22Rv1 (cell line): Measurements from ENCODE around the gene JAKMIP1.

Experiments used
- H3K27ac ChIP-seq: fragments of 450-650 bp; 2 replicates; pipeline ENCODE4 v1.5.1; 2017
- ZFX ChIP-seq: fragments of 450-650 bp; IDR thresholded peaks from 2 replicates; pipeline ENCODE4 v1.6.1; 2017; ENCODE audit warnings: antibody characterized with exemption, borderline replicate concordance
- TF ChIP-seq, protein P1 (sequence below): fragments of 450-650 bp; IDR thresholded peaks from 2 replicates; pipeline ENCODE4 v1.5.1; 2017; ENCODE audit warnings: mild to moderate bottlenecking

The JAKMIP1 gene

DNA sequence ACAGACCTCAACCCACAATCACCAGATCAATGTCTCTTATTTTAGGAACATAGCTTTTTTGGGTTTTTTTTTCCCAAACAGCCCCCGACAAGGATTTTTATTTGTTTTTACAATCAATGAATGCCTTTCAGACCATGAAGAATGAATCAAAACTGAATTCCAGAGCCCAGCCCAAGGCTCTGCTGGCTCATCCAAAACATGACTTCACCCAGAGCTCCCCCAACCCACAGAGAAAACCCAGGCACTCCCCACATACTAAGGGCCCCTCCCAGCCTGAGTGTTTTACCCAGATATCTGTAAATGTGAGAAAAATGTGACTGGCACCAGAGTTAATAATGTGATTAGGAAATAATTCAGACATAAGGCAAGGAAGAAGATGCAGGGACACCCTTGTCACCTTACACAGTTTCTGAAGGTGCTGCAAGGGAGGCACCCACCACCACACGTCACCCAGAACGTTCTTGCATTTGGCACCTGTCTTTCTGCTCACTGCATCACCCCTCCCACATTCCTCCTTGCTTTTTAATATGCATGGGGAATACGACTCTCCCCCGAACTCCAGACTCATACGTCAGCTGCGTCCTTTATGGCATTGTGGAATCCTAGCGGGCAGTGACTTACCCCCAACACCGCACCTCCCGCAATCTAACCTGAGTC, 134.3 kb downstream of the JAKMIP1 start:
- no peak overlapping the region for H3K27ac ChIP-seq
- no peak for TF ChIP-seq ZFX
- TF ChIP-seq, protein P1, sequence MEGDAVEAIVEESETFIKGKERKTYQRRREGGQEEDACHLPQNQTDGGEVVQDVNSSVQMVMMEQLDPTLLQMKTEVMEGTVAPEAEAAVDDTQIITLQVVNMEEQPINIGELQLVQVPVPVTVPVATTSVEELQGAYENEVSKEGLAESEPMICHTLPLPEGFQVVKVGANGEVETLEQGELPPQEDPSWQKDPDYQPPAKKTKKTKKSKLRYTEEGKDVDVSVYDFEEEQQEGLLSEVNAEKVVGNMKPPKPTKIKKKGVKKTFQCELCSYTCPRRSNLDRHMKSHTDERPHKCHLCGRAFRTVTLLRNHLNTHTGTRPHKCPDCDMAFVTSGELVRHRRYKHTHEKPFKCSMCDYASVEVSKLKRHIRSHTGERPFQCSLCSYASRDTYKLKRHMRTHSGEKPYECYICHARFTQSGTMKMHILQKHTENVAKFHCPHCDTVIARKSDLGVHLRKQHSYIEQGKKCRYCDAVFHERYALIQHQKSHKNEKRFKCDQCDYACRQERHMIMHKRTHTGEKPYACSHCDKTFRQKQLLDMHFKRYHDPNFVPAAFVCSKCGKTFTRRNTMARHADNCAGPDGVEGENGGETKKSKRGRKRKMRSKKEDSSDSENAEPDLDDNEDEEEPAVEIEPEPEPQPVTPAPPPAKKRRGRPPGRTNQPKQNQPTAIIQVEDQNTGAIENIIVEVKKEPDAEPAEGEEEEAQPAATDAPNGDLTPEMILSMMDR: no peak

DNA sequence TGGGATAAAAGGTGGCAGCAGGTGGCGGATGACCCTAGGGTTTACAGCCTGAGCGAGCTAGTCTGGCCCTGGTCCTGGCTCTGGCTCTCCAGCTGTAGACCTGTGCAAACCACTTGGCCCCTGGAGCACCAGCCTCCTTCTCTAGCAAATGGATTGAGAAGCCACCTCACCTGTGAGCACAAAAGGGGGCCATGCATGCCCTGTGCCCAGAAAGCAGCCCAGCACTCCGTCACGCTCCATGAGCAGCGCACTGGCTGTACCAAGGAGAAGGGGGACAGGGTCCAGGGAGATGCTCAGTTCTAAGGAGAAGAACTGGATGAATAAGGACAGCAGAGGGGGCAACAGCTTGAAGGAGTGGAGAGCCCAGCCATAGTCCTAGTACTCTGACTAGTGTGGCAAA, 135.2 kb downstream of the JAKMIP1 start:
- no peak for TF ChIP-seq ZFX
- TF ChIP-seq, protein P1: no peak
- no peak overlapping the region for H3K27ac ChIP-seq

DNA sequence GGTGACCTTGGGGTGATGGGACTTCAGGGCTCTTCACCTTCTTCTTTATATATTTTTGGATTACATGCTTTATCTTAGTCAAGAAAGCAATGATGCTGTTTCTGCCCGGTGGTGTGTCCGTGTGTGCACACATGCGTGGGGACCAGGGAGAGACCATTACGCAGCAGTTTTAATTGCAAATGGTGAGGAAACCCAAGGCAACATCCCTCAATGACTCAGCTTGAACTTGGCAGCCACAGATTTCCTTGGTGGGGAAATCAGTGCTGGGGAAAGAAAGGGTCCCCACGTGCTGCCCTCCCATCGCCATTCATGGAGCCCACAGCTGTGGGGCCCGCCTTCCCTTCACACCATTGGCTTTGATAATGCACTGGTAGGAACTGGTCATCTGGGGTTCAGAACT, 136.0 kb downstream of the JAKMIP1 start:
- TF ChIP-seq ZFX: no peak
- TF ChIP-seq, protein P1: no peak
- no peak overlapping the region for H3K27ac ChIP-seq

DNA sequence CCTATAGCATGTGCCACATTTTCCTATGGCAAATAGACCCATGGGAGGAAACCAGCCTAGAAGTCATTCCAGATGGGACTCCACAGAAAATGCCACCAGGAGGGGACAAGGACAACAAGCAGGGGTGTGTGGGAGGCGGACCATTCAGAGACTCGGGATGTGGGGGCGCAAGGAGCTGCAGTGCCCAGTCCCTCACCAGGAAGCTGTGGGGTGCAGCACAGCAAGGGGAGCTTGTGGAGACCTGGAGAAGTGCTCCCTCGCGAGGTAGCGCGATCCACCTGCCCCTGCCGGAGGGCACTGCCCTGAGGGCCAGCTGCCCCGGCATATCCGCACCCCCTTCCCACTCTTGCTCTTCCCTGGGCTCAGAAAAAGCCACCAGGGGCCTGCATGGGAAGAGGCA, 136.7 kb downstream of the JAKMIP1 start:
- no peak overlapping the region for H3K27ac ChIP-seq
- TF ChIP-seq, protein P1: no peak
- no peak for TF ChIP-seq ZFX

DNA sequence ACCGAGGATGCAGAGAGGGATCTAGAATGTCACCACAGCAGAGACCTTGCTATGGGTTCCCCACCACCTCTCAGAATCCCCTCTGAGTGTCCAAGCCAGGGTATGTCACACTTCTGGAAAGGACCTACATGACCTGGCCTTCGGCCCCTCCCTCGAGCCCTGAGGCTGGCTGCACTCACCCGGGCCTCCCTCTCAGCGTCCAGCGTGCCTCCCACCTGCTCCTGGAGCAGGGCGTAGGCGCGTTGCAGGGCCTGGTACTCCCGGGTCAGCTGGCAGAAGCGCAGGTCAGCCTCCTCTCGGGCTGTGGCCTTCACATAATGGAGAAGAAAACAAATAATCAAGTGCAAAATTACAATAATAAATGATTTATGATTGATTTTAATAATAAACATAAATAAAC, 138.2 kb downstream of the JAKMIP1 start:
- TF ChIP-seq ZFX: no peak
- TF ChIP-seq, protein P1: no peak
- H3K27ac ChIP-seq: no peak overlapping the region

DNA sequence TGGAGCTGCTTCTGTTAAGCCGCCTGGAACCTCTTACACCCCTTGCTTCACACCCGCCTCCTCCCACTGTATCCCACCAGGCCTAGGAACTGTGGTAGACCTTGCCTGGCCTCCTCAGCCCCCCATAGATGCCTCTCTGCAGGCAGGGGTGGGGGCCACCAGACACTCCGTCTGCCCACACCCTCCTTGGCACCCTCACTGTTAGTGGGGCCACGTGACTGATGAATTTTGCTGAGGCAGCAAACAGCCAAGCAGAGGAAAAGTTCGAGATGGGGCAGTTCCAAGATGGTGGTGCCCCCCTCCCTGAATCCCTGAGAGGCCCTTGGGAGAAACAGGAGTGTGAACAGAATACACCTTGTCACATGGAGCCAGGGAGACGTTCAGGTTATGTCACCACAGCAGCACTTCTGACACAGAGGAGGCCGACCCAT, 141.0 kb downstream of the JAKMIP1 start:
- H3K27ac ChIP-seq: no peak overlapping the region
- TF ChIP-seq ZFX: no peak
- TF ChIP-seq, protein P1: no peak

DNA sequence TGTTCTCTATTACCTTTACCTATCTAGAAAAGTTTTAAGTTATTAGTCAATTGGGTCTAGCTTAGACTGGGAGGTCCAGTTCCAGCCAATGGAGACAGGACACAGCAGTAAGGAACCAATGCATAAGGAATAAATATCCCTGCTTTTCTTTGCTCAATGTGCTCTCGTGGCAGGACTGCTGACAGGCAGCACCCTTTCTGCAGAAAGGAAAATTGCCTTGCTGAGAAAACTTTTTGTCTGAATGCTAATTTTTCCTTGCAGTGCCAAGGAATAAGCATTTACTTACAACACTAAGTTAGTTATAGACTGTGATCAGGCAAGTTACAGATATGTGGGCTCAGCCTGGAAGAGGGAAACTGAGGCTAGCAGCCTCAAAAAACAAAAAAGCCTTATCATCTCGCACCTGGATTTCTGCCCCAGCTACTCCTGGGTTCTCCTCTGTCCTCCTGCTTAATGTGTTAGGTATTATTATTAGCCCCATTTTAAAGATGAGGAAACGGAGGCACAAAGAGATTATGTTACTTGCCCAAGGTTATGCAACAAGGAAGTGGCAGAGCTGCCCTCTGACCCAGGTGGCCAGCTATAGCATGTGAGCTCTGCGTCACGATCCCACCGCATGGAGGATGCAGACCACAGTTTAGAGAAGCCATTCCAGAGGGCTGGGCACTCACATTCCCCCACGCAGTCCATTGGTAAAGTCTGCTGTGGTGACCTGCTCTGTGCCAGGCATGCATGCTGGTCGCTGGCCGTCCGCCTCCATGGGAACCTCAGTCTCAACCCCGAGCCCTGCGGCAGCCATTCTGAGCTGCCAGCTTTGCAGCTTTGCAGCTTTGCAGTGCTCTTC, 141.6 kb downstream of the JAKMIP1 start:
- TF ChIP-seq, protein P1: no peak
- no peak for TF ChIP-seq ZFX
- H3K27ac ChIP-seq: no peak overlapping the region
